Measurements from ENCODE around the gene CFL2. TPM values are rescaled to one million over a fixed set of nuclear protein-coding genes. Genes with fewer than 3 reads are reported as not detected.
"Not testable (repeated sequence)": the region's sequence is repeated elsewhere in the genome, so short reads cannot be mapped to it uniquely, and the experiment has no call there.

Gene CFL2
- 100 to 1,000 TPM in 1 of 2 donors, 10 to 100 TPM in 1; 71.6 to 143 TPM for total RNA-seq
- 100 to 1,000 TPM; 106 to 119 TPM for polyA plus RNA-seq (ENCODE audit: insufficient read length in 2 of 2)
- long read RNA-seq, donor 1, full-length matches to known transcripts = 44 of 50 reads
- long read RNA-seq, donor 1, partial matches to known transcripts = 6 of 50 reads
- long read RNA-seq, donor 1, other reads (novel, unspliced or antisense) = 0 of 50 reads
- long read RNA-seq, donor 2, full-length matches to known transcripts = 14 of 14 reads
- long read RNA-seq, donor 2, partial matches to known transcripts = 0 of 14 reads
- long read RNA-seq, donor 2, other reads (novel, unspliced or antisense) = 0 of 14 reads
- long read RNA-seq, donor 3, full-length matches to known transcripts = 17 of 22 reads
- long read RNA-seq, donor 3, partial matches to known transcripts = 5 of 22 reads
- long read RNA-seq, donor 3, other reads (novel, unspliced or antisense) = 0 of 22 reads
- long read RNA-seq, donor 4, full-length matches to known transcripts = 13 of 13 reads
- long read RNA-seq, donor 4, partial matches to known transcripts = 0 of 13 reads
- long read RNA-seq, donor 4, other reads (novel, unspliced or antisense) = 0 of 13 reads

DNA sequence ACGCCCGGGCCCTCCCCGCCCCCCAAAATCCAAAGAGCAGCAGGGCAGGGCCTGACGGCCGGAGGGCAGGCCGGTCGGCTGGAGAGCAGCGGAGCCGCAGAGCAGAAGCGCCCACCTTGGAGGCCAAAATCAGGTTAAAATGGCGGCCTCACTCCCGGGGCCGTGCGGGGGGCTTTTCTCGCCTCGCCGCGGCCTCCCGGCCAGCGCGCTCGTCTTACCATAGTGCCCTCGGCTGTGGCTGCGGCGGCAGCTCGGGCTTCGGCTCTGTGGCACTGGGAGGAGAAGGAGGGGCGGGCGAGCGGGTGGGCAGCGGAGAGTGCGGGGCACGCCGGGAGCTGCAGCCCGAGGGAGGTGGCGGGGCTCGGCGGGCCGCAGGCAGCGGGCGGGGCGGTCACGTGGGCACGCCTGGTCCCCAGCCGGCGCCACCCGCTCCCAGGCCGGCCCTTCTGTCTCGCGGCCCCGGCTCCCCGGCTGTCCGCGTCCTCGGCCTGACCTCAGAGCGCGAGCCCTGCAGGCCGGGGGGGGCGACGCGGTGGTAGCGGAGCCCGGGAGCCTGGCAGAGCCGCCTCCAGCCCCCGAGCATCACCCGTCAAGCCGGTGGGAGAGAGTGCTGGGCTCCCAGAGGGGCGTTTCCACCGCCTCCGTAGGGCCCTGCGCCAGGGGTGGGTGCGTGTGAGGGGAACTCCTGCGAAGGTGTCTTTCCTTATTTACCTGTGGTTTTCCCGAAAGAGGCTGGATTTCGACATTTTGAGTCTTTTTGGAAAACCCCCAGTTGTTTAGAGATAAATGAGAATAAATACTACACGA is at the start of gene CFL2:
Gene CFL2 (minus strand): TSS at position 274 of the 807 bp plus-strand sequence. CDS start 53 bp downstream, at position 221.
- Histone ChIP-seq H3K27me3 (ENCODE audit: control insufficient read depth, insufficient read depth, low read length) (no peaks in the 10 kb centered on the region), H3K36me3 (ENCODE audit: control insufficient read depth, insufficient read depth, low read length) (no peaks in the 10 kb centered on the region), H3K4me3 (ENCODE audit: low read depth, low read length) (peak within 1 kb of the TSS; percentile 84), H3K4me1 (ENCODE audit: control insufficient read depth, insufficient read depth, low read length) (no peaks in the 10 kb centered on the region), H3K9me3 (ENCODE audit: control insufficient read depth, insufficient read depth, low read length) (no peaks in the 10 kb centered on the region), H3K27ac (ENCODE audit: low read depth, low read length) (peak within 1 kb of the TSS; percentile 86)
- peak; percentile 58 to 94 (median 72) for DNase-seq (ENCODE audit: low read depth in 4 of 6, low spot score in 6 of 6)
- under 1% methylated on average over 72 of the region's 76 CpGs for whole genome bisulfite sequencing (ENCODE audit: insufficient coverage)

DNA sequence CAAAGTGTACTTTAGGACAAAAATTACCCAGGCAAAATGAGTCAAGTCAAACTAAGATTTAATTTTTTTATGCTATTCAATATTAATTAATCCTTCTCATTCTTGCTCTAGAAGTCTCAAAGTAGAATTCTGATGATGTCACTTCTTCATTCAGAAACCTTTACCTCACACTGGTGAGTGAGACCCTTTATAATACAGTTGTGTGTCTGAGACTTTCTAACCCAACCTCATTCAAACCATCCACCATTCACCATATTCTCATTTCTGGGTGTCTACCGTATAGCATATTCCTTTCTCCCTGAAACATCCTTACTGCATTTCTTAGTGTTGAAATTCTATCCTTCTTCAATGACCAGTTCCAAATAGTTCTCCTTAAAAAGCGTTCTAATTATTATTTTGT is 40.8 kb upstream of the CFL2 start:
- Histone ChIP-seq H3K4me3 (ENCODE audit: low read depth, low read length) (no peak overlapping the region), H3K9me3 (ENCODE audit: control insufficient read depth, insufficient read depth, low read length) (no peaks in the 10 kb centered on the region)
- whole genome bisulfite sequencing (ENCODE audit: insufficient coverage) = 73% methylated on average over 2 of the region's 2 CpGs

DNA sequence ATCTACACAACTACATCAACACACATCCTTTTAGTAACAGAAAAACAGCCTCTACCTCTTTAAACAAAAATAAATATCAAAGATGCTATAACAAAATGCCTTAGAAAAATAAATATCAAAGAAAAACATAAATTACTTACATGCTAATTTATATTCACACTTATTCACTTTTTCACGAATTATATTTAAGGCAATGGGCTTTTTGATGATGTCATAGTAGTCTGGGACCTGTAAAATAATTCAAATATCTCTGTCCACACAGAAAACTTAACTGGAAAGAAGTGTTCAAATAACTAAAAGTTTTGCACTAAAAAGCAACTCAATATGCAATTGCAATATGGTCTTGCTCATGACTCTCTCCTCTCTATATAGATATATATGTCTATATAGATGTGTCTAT is 40.3 kb upstream of the CFL2 start:
- WGBS (ENCODE audit: insufficient coverage) = no CpG with 5 or more reads among the region's 1 CpG
- H3K36me3 ChIP-seq (ENCODE audit: control insufficient read depth, insufficient read depth, low read length) = peaks cover 13% of the 10 kb centered on the region

More for the DNA sequence above, 40.8 kb upstream of the CFL2 start:
- no peak for DNase-seq (ENCODE audit: low read depth in 4 of 6, low spot score in 6 of 6)
- H3K4me1 ChIP-seq (ENCODE audit: control insufficient read depth, insufficient read depth, low read length) = no peaks in the 10 kb centered on the region
- no peak overlapping the region for H3K27ac ChIP-seq (ENCODE audit: low read depth, low read length)
- H3K36me3 ChIP-seq (ENCODE audit: control insufficient read depth, insufficient read depth, low read length) = peaks cover 13% of the 10 kb centered on the region
- no peaks in the 10 kb centered on the region for H3K27me3 ChIP-seq (ENCODE audit: control insufficient read depth, insufficient read depth, low read length)

DNA sequence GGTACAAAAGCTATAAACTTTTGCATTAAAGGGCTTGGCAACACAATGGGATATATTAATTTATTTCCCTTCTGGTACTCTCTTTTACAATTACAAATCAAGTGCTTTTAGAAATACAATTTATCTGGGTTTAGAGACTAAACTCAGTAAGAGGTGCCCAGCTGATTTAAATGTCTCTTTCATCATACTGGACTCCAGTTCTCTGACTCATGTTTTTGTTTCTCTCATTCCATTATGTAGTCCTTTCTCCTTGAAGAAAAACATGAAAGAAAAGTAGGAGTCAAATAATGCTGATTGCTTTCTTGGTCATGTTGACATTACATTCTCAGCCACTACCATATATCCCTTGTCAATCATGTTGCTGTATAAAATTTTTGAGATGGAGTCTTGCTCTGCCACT is 36.3 kb upstream of the CFL2 start:
- no peaks in the 10 kb centered on the region for H3K9me3 ChIP-seq (ENCODE audit: control insufficient read depth, insufficient read depth, low read length)
- H3K27ac ChIP-seq (ENCODE audit: low read depth, low read length) = no peak overlapping the region

More for the DNA sequence above, 40.3 kb upstream of the CFL2 start:
- no peak for DNase-seq (ENCODE audit: low read depth in 4 of 6, low spot score in 6 of 6)
- H3K27me3 ChIP-seq (ENCODE audit: control insufficient read depth, insufficient read depth, low read length) = no peaks in the 10 kb centered on the region
- H3K4me3 ChIP-seq (ENCODE audit: low read depth, low read length) = no peak overlapping the region
- H3K27ac ChIP-seq (ENCODE audit: low read depth, low read length) = no peak overlapping the region
- H3K4me1 ChIP-seq (ENCODE audit: control insufficient read depth, insufficient read depth, low read length) = no peaks in the 10 kb centered on the region
- H3K9me3 ChIP-seq (ENCODE audit: control insufficient read depth, insufficient read depth, low read length) = no peaks in the 10 kb centered on the region

DNA sequence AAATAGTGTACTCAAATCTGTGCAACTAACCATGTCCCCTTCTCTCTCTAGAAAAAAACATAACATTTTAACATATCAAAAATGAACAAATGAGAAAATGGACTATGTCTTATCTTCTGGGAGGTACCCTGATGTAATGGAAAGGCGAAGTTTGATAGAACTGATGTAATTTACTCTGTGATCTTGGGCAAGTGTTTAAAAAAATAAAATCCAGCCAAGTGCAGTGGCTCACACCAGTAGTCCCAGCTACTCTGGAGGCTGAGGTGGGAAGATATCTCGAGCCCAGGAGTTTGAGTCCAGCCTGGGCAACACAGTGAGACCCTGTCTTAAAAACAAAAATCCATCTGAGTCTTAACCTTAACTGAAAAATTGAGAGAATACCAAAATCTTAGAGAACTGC is 35.8 kb upstream of the CFL2 start:
- WGBS (ENCODE audit: insufficient coverage) = 83% methylated on average over 2 of the region's 2 CpGs
- DNase-seq (ENCODE audit: low read depth in 4 of 6, low spot score in 6 of 6) = no peak
- no peak overlapping the region for H3K4me3 ChIP-seq (ENCODE audit: low read depth, low read length)
- no peaks in the 10 kb centered on the region for H3K27me3 ChIP-seq (ENCODE audit: control insufficient read depth, insufficient read depth, low read length)
- no peaks in the 10 kb centered on the region for H3K4me1 ChIP-seq (ENCODE audit: control insufficient read depth, insufficient read depth, low read length)
- no peaks in the 10 kb centered on the region for H3K36me3 ChIP-seq (ENCODE audit: control insufficient read depth, insufficient read depth, low read length)
- H3K9me3 ChIP-seq (ENCODE audit: control insufficient read depth, insufficient read depth, low read length) = no peaks in the 10 kb centered on the region
- H3K27ac ChIP-seq (ENCODE audit: low read depth, low read length) = no peak overlapping the region

More for the DNA sequence above, 36.3 kb upstream of the CFL2 start:
- H3K36me3 ChIP-seq (ENCODE audit: control insufficient read depth, insufficient read depth, low read length) = no peaks in the 10 kb centered on the region
- DNase-seq (ENCODE audit: low read depth in 4 of 6, low spot score in 6 of 6) = no peak
- H3K4me3 ChIP-seq (ENCODE audit: low read depth, low read length) = no peak overlapping the region
- H3K27me3 ChIP-seq (ENCODE audit: control insufficient read depth, insufficient read depth, low read length) = no peaks in the 10 kb centered on the region
- H3K4me1 ChIP-seq (ENCODE audit: control insufficient read depth, insufficient read depth, low read length) = no peaks in the 10 kb centered on the region

DNA sequence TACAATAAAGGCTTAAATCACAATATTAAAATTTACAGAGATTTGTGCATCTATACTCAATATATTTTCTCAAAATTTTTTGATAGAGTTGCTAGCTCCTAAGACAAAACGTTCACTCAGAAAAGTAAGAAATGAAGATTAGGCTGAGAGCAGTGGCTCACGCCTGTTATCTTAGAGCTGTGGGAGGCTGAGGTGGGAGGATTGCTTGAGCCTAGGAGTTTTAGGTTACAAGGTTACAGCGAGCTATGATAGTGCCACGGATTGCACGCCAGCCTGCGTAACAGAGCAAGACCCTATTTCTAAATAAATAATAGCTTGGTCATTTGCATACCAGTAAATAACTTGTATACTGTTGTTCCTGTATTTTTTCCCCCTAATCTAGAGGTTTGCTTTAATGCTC is 35.0 kb upstream of the CFL2 start:
- WGBS (ENCODE audit: insufficient coverage) = 83% methylated on average over 1 of the region's 6 CpGs
- H3K4me1 ChIP-seq (ENCODE audit: control insufficient read depth, insufficient read depth, low read length) = no peaks in the 10 kb centered on the region
- no peaks in the 10 kb centered on the region for H3K9me3 ChIP-seq (ENCODE audit: control insufficient read depth, insufficient read depth, low read length)
- DNase-seq (ENCODE audit: low read depth in 4 of 6, low spot score in 6 of 6) = no peak
- no peaks in the 10 kb centered on the region for H3K36me3 ChIP-seq (ENCODE audit: control insufficient read depth, insufficient read depth, low read length)
- H3K27me3 ChIP-seq (ENCODE audit: control insufficient read depth, insufficient read depth, low read length) = no peaks in the 10 kb centered on the region
- no peak overlapping the region for H3K4me3 ChIP-seq (ENCODE audit: low read depth, low read length)
- H3K27ac ChIP-seq (ENCODE audit: low read depth, low read length) = no peak overlapping the region

GRCh38 chr14:34742270-34743115 is 28.1 kb upstream of the CFL2 start:
- Histone ChIP-seq H3K27me3 (ENCODE audit: control insufficient read depth, insufficient read depth, low read length) (no peaks in the 10 kb centered on the region), H3K36me3 (ENCODE audit: control insufficient read depth, insufficient read depth, low read length) (no peaks in the 10 kb centered on the region), H3K27ac (ENCODE audit: low read depth, low read length) (no peak overlapping the region), H3K4me3 (ENCODE audit: low read depth, low read length) (no peak overlapping the region), H3K9me3 (ENCODE audit: control insufficient read depth, insufficient read depth, low read length) (no peaks in the 10 kb centered on the region), H3K4me1 (ENCODE audit: control insufficient read depth, insufficient read depth, low read length) (no peaks in the 10 kb centered on the region)
- 81% methylated on average over 3 of the region's 8 CpGs for WGBS (ENCODE audit: insufficient coverage)
- DNase-seq (ENCODE audit: low read depth in 4 of 6, low spot score in 6 of 6) = no peak

GRCh38 chr14:34741840-34742239 is 27.4 kb upstream of the CFL2 start:
- Histone ChIP-seq H3K4me3 (ENCODE audit: low read depth, low read length) (no peak overlapping the region), H3K27me3 (ENCODE audit: control insufficient read depth, insufficient read depth, low read length) (no peaks in the 10 kb centered on the region), H3K27ac (ENCODE audit: low read depth, low read length) (no peak overlapping the region), H3K9me3 (ENCODE audit: control insufficient read depth, insufficient read depth, low read length) (no peaks in the 10 kb centered on the region), H3K36me3 (ENCODE audit: control insufficient read depth, insufficient read depth, low read length) (no peaks in the 10 kb centered on the region), H3K4me1 (ENCODE audit: control insufficient read depth, insufficient read depth, low read length) (no peaks in the 10 kb centered on the region)
- no CpG with 5 or more reads among the region's 1 CpG for WGBS (ENCODE audit: insufficient coverage)
- DNase-seq (ENCODE audit: low read depth in 4 of 6, low spot score in 6 of 6) = no peak

DNA sequence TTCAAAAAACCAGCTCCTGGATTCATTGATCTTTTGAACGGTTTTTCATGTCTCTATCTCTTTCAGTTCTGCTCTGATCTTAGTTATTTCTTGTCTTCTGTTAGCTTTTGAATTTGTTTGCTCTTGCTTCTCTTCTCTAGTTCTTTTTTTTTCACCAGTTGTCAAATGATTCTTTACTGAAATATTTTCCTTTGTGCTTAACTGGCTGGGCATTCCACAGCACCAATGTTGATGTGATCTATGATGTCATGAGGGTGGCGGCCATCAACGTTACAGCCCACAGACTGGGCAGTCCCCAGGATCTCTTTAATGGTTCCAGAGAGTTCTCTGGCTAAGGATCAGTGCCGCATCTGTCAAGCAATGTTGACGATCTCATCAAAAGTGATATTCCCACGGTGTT is 25.7 kb upstream of the CFL2 start:
- H3K36me3 ChIP-seq (ENCODE audit: control insufficient read depth, insufficient read depth, low read length); H3K27ac ChIP-seq (ENCODE audit: low read depth, low read length); H3K27me3 ChIP-seq (ENCODE audit: control insufficient read depth, insufficient read depth, low read length); H3K9me3 ChIP-seq (ENCODE audit: control insufficient read depth, insufficient read depth, low read length); H3K4me1 ChIP-seq (ENCODE audit: control insufficient read depth, insufficient read depth, low read length); H3K4me3 ChIP-seq (ENCODE audit: low read depth, low read length); DNase-seq (ENCODE audit: low read depth in 4 of 6, low spot score in 6 of 6): not testable (repeated sequence)
- WGBS (ENCODE audit: insufficient coverage) = 100% methylated on average over 2 of the region's 6 CpGs

All from spinal cord (tissue), 10 donors.